HG02759 (cell line): Measurements from ENCODE around the gene TOM1L1.
A peak's percentile ranks its signal among the peaks of the same experiment; 100 is the strongest.
"Not testable (repeated sequence)": the region's sequence is repeated elsewhere in the genome, so short reads cannot be mapped to it uniquely, and the experiment has no call there.

Experiments used
- ATAC-seq: cut with Tn5 transposase; IDR thresholded peaks from one replicate; pipeline ENCODE4 v1.9.1; 2021; ENCODE audit warnings: mild to moderate bottlenecking, moderate library complexity; ENCODE audit not compliant: unreplicated experiment

Gene TOM1L1, protein sequence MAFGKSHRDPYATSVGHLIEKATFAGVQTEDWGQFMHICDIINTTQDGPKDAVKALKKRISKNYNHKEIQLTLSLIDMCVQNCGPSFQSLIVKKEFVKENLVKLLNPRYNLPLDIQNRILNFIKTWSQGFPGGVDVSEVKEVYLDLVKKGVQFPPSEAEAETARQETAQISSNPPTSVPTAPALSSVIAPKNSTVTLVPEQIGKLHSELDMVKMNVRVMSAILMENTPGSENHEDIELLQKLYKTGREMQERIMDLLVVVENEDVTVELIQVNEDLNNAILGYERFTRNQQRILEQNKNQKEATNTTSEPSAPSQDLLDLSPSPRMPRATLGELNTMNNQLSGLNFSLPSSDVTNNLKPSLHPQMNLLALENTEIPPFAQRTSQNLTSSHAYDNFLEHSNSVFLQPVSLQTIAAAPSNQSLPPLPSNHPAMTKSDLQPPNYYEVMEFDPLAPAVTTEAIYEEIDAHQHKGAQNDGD

GRCh38 chr17:54900457-54901229, at the start of gene TOM1L1:
Gene TOM1L1, plus strand, starts transcription at chr17:54900852. Its CDS starts 14 bp downstream, at chr17:54900866.
- peak; percentile 68 for ATAC-seq

DNA sequence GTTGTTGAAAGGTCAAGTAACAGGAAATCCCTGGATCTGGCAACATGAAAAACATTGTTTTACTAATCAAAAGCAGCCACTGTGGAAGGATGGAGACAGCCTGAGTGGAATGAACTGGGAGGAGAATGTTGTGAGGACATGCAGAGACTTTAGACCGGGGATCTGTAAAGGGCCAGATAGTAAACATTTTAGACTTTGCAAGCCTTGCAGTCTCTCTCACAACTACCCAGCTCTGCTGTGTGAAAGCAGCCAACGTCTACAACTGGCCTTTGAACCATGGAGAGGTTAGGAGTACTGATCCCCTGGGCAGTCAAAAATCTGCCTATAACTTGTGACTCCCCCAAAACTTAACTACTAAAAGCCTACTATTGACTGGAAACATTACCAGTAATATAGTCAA, 41.5 kb upstream of the TOM1L1 start:
- no peak for ATAC-seq

GRCh38 chr17:54860617-54861470, 39.8 kb upstream of the TOM1L1 start:
- ATAC-seq: no peak

- ATAC-seq: no peak
Measured at GRCh38 chr17:54861471-54861983, 39.1 kb upstream of the TOM1L1 start.

DNA sequence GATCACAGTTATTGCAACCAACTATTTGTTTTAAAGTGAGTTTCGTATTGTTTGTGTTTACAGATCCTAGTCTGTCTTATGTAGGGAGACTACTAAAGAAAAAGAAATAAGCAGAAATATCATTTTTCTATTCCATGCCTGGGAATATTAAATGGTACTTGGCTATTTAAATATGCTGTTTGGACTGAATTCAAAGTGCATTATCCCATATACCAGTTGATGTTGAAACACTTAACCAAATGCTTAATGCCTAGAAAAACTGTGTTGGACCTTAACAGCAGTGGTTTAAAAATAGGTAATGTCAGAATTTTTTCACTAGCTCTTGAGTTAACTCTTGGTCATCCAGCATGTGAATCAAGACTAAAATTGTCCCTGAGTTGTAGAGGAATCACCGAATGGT, 37.5 kb upstream of the TOM1L1 start:
- no peak for ATAC-seq

- ATAC-seq: no peak
Measured at GRCh38 chr17:54864070-54864469, 36.6 kb upstream of the TOM1L1 start.

DNA sequence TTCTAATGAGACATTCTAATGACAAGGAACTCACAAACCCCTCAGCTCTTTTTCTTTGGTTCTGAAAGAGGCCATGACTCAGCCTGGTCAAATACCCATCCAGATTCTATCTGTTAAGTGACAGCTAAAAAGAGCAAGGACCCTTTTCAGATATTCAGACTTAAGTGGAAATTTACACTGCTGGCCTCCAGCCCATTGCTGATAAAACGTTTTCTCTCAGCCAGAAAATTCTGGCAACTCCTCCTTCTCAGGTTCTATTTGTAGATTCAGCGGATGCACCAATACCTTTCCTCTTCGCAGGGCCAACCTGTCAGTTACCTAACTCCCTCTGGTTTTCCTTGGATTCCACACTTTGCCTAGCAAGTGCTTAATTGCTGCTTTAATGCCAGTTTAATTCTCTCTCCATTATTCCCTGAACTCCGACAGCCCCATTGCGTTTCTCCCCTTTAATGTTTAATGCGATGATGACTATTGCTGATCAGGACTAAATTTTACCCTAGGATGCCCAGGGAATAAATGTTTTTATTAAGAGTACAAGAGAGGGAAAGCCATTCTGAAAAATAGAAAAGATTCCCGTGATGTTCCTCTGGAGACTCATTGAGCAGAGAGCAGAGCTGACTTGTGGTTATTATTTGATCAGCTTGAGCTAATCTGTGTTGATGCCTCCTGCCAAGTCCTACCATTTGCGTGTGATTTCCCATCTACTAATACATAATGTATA, 35.9 kb upstream of the TOM1L1 start:
- no peak for ATAC-seq

DNA sequence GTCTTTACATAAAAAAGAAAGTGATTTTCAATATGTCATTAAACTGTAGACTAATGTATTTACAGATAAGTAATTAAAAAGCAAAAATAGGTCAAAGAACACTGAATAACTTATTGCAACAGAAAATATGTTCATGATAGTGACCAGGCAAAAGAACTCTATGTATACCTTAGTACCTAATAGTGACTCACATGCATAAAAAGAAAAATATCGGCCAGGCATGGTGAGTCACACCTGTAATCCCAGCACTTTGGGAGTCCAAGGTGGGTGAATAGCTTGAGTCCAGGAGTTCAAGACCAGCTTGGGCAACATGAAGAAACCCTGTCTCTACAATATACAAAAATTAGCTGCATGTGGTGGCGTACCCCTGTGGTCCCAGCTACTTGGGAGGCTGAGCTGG, 33.0 kb upstream of the TOM1L1 start:
- no peak for ATAC-seq

DNA sequence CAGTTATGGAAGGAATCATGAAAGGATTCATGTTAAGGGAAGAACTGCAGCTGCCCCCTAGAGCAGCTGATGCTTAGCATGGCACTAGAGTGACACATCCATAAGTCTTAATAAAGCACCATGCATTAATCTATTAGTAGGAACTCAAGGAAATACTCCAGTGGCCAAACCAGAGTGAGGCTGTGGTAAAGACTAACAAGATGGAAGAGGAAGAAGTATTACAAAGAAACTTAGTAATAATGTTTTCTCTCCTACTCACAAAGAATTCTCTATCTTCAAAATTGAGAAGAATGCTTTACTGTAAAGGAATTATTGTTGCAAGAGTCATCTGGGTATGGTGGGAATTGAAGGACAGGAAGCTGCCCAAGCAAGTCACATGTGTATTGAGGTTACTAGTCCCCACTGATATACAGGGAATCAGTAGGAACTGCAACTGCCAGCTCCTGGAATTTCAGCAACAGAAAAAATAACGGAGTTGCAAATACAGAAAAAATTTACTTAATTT, 29.9 kb upstream of the TOM1L1 start:
- no peak for ATAC-seq

- ATAC-seq: not testable (repeated sequence)
Measured at GRCh38 chr17:54875906-54876305, 24.7 kb upstream of the TOM1L1 start.

- no peak for ATAC-seq
Measured at GRCh38 chr17:54876656-54877195, 23.9 kb upstream of the TOM1L1 start.

DNA sequence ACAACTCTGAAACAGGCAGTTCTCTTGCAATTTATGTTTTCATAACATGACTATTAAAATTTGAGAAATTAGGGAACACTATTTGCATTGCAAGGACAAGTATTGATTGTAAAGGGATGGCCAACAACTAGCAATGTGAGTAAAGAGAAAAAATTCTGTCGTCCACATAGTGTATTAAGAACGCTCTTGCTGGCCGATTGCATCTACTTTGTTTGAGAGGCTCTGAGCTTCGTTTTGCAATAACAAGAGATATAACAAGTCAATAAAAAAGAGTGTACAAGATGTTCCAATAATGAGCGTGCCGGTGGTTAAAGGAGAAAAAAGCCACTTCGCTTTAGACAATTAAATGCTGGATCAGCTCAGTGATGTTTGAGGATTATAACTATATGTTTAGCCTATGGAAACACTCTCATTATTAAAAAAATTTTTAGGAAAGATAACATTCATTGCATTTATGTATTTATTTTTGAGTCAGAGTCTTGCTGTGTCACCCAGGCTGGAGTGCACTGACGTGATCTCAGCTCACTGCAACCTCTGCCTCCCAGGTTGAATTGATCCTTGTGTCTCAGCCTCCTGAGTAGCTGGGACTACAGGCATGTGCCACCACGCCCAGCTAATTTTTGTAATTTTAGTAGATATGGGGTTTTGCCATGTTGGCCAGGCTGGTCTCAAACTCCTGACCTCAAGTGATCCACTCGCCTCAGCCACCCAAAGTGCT, 19.2 kb upstream of the TOM1L1 start:
- no peak for ATAC-seq

- ATAC-seq: no peak
Measured at GRCh38 chr17:54882371-54882770, 18.3 kb upstream of the TOM1L1 start.

- ATAC-seq: peak; percentile 84
Measured at GRCh38 chr17:54882950-54883349, 17.7 kb upstream of the TOM1L1 start.

DNA sequence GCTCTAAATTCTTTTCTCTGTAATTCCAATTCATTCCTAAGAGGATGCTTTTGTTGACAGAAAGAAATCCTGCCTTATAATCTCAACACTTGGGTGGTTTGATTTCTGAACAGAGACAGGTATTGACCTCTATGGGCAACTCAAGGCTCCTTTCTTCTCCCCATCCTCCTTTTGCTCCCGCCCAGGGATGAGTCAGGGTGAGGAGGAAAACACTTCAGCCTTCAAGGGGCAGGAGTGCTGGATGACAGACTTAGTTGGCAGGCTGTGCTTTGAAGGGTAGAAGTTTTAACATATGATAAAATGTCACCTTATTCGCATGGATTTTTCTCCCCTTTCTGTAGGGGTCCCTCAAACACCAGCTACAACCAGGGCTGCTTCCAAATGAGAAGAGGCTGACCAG, 16.7 kb upstream of the TOM1L1 start:
- no peak for ATAC-seq

- no peak for ATAC-seq
Measured at GRCh38 chr17:54887787-54888186, 12.9 kb upstream of the TOM1L1 start.

DNA sequence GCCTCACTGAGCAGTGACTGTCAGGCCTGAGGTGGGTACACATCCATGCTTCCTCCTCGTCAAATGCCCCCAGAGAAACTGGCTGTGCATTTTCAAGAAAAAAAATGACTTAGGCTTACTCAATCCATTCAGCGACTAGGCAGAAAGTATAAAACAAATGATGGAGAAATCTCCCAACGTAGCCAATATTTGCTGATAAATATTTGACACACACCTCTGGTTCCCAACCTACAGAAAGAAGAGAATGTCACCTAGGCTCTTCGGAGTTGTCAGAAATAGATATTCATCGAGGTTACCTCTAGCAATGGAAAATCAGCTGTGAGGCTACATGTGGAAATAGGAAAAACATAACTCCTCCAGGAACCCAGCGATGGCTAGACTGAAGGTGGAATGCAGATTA, 12.4 kb upstream of the TOM1L1 start:
- no peak for ATAC-seq

- no peak for ATAC-seq
Measured at GRCh38 chr17:54888981-54889380, 11.7 kb upstream of the TOM1L1 start.

- ATAC-seq: peak; percentile 49
Measured at GRCh38 chr17:54891176-54891821, 9.4 kb upstream of the TOM1L1 start.
